Testis (tissue), 3 donors: ENCODE results near the gene VGLL4. TPM values are rescaled to one million over a fixed set of nuclear protein-coding genes. Genes with fewer than 3 reads are reported as not detected.
A peak's percentile ranks its signal among the peaks of the same experiment; 100 is the strongest.
"Not testable (repeated sequence)": the region's sequence is repeated elsewhere in the genome, so short reads cannot be mapped to it uniquely, and the experiment has no call there.

Source experiments
- DNase-seq: peaks from one replicate; pipeline ENCODE4 v3.0.0-alpha.2; 2019
- H3K27ac ChIP-seq, 2 donors: fragments of 200-600 bp; sonication (generic); one replicate each; pipeline ENCODE4 v1.5.1; 2019
- H3K27me3 ChIP-seq: fragments of 200-600 bp; sonication (generic); one replicate; pipeline ENCODE4 v1.5.1; 2019
- H3K36me3 ChIP-seq: fragments of 200-600 bp; sonication (generic); one replicate; pipeline ENCODE4 v1.5.1; 2017; ENCODE audit warnings: low read depth; ENCODE audit errors: missing control alignments
- H3K4me1 ChIP-seq: fragments of 200-600 bp; sonication (generic); one replicate; pipeline ENCODE4 v1.5.1; 2019
- H3K4me3 ChIP-seq, 2 donors: fragments of 200-600 bp; sonication (generic); one replicate each; pipeline ENCODE4 v1.5.1; 2017 to 2019
- H3K9me3 ChIP-seq: fragments of 200-600 bp; sonication (generic); one replicate; pipeline ENCODE4 v1.5.1; 2017
- CTCF ChIP-seq, 3 experiments: fragments of 450-650 bp in 2 of 3; fragments of 200-600 bp in 1 of 3; sonication (generic) in 1 of 3; IDR thresholded peaks; one replicate each; pipeline ENCODE4 v1.5.1; 2016 to 2019; ENCODE audit warnings: antibody characterized with exemption in 3 of 3, mild to moderate bottlenecking in 2 of 3, moderate library complexity in 1 of 3
- POLR2A ChIP-seq: fragments of 450-650 bp; IDR thresholded peaks from one replicate; pipeline ENCODE4 v1.6.1; 2017; ENCODE audit warnings: antibody characterized with exemption, mild to moderate bottlenecking, moderate library complexity
- WGBS, 2 donors: methylation state at CpG; one replicate each; pipeline ENCODE4 v1.1.5; 2018; 5-methylcytosine and 5-hydroxymethylcytosine counted together
- intact Hi-C: fragments of 100-400 bp; cut with DNase I; formaldehyde crosslinking; loops from one replicate; pipeline ENCODE4 v1.15.1; 2023; ENCODE audit warnings: low total_unique reads
- polyA plus RNA-seq: library from polyadenylated mRNA; stranded (reverse); fragments of 350-450 nt; fragmentation: Illumina TruSeq; extraction: RNeasy Lipid Tissue Mini Kit (QIAGEN cat#74804); gene quantifications from one replicate; pipeline ENCODE4 v1.2.3, GENCODE V29; 2014; ENCODE audit warnings: low read depth, low replicate concordance; ENCODE audit not compliant: insufficient read depth
- total RNA-seq, 2 donors: library from RNA; depleted of rRNA; stranded (reverse); fragments of >200 nt; gene quantifications; one replicate each; pipeline ENCODE4 v1.2.3, GENCODE V29; 2016

Gene VGLL4
- total and polyA plus RNA-seq, 3 donors from 2014 or later: 72.9 to 209 (median 169) TPM

GRCh38 chr3:11514191-11514821 is 129.4 kb downstream of the VGLL4 start:
- intact Hi-C loops: no loop called here
- Histone ChIP-seq H3K27ac (no peak overlapping the region), H3K4me3 (no peak overlapping the region), H3K27me3 (no peaks in the 10 kb centered on the region), H3K9me3 (no peaks in the 10 kb centered on the region), H3K4me1 (peaks cover 19% of the 10 kb centered on the region), H3K36me3 (no peaks in the 10 kb centered on the region)
- TF ChIP-seq POLR2A (no peak), CTCF (IDR thresholded peaks at IDR 0.05) (no peak)
- 53 to 57% methylated on average over 7 of the region's 7 CpGs for WGBS, 2 donors
- no peak for DNase-seq

- Histone ChIP-seq H3K4me3 (no peak overlapping the region), H3K27ac (no peak overlapping the region), H3K27me3 (no peaks in the 10 kb centered on the region), H3K36me3 (no peaks in the 10 kb centered on the region), H3K4me1 (peaks cover 23% of the 10 kb centered on the region), H3K9me3 (no peaks in the 10 kb centered on the region)
- WGBS, 2 donors: 90 to 95% methylated on average over 3 of the region's 3 CpGs
- intact Hi-C loops: no loop called here
- no peak for TF ChIP-seq POLR2A
- no peak for TF ChIP-seq CTCF (IDR thresholded peaks at IDR 0.05)
- DNase-seq: no peak
Observed at GRCh38 chr3:11513817-11514135, 129.9 kb downstream of the VGLL4 start.

GRCh38 chr3:11513125-11513816 is 130.4 kb downstream of the VGLL4 start:
- H3K4me3 ChIP-seq, H3K27me3 ChIP-seq, H3K36me3 ChIP-seq, DNase-seq, H3K27ac ChIP-seq, intact Hi-C loops, H3K9me3 ChIP-seq: not testable (repeated sequence)
- H3K4me1 ChIP-seq: peaks cover 28% of the 10 kb centered on the region
- WGBS, 2 donors: 90 to 98% methylated on average over 22 to 25 of the region's 27 CpGs

- WGBS, 2 donors: 89% methylated on average over 18 of the region's 20 CpGs; no CpG with 5 or more reads in 1 of the 2 donors
- H3K9me3 ChIP-seq, DNase-seq, intact Hi-C loops, H3K27me3 ChIP-seq, H3K36me3 ChIP-seq, H3K4me3 ChIP-seq: not testable (repeated sequence)
- peak overlapping the region in 1 of 2 donors; percentile 58 for H3K27ac ChIP-seq
- H3K4me1 ChIP-seq: peaks cover 31% of the 10 kb centered on the region
Observed at GRCh38 chr3:11511606-11512005, 132.1 kb downstream of the VGLL4 start.

- Histone ChIP-seq H3K9me3 (no peaks in the 10 kb centered on the region), H3K4me1 (peaks cover 31% of the 10 kb centered on the region), H3K27me3 (no peaks in the 10 kb centered on the region), H3K36me3 (no peaks in the 10 kb centered on the region), H3K4me3 (no peak overlapping the region), H3K27ac (peak overlapping the region; percentile 32 to 90)
- TF ChIP-seq POLR2A (no peak), CTCF (IDR thresholded peaks at IDR 0.05) (no peak)
- intact Hi-C loops: no loop called here
- no peak for DNase-seq
- WGBS, 2 donors: 78 to 82% methylated on average over 5 of the region's 5 CpGs
Observed at GRCh38 chr3:11510356-11510755, 133.4 kb downstream of the VGLL4 start.

GRCh38 chr3:11510001-11510340 is 133.7 kb downstream of the VGLL4 start:
- Histone ChIP-seq H3K27ac (peak overlapping the region; percentile 32 to 90), H3K36me3 (no peaks in the 10 kb centered on the region), H3K4me1 (peaks cover 31% of the 10 kb centered on the region), H3K27me3 (no peaks in the 10 kb centered on the region), H3K9me3 (no peaks in the 10 kb centered on the region), H3K4me3 (no peak overlapping the region)
- WGBS, 2 donors: 67 to 81% methylated on average over 5 of the region's 5 CpGs
- intact Hi-C loops: no loop called here
- TF ChIP-seq POLR2A (no peak), CTCF (IDR thresholded peaks at IDR 0.05) (no peak)
- no peak for DNase-seq
